ENCODE results near the gene RASA2. TPM values are rescaled to one million over a fixed set of nuclear protein-coding genes. Genes with fewer than 3 reads are reported as not detected.

RASA2 gene
- total RNA-seq, 4 donors from 2014 or later: 22.3 to 43.7 (median 33.6) TPM

DNA sequence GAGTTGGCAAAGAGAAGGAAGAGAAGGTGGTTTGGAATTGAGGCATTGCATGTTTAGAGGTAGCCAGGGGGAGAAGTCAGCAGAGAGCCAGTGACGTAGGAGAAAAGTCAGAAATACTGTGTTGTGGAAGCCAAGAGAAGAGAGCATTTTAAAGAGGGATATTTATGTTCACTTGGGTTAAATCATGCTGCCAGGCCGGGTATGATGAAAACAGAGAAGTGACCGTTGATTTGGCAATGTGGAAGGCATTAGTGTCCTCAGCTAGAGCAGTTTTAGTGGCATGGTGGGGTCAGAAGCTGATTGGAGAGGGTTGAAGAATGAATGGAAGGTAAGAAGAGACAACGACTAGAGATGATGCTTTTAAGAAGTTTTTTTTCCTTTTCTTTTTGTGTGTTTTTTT, 24.5 kb downstream of the RASA2 start:
- no peak for DNase-seq

DNA sequence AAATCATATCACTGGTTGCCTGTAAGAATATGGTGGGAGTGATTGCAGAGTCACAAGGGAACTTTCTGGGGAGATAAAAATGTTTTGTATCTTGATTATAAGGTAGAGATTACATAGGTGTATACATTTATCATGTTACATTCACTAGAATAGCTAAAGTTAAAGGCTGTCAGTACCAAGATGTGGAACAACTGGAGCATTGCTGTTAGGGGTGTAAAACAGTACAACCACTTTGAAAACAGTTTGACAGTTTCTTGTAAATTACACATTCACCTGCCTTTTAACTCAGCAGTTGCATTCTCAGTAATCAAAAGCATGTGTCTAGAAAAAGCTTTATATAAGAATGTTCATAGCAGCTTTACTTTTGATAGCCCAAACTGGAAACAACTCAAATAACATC, 27.6 kb downstream of the RASA2 start:
- H3K27ac ChIP-seq: no peak overlapping the region
- no peak for DNase-seq
- H3K4me3 ChIP-seq: no peak overlapping the region
- H3K36me3 ChIP-seq: peaks cover 0 to 24% (median 0%) of the 10 kb centered on the region in 3 donors
- H3K27me3 ChIP-seq: no peaks in the 10 kb centered on the region
- H3K9me3 ChIP-seq: no peaks in the 10 kb centered on the region
- H3K4me1 ChIP-seq: no peaks in the 10 kb centered on the region
- TF ChIP-seq POLR2A (IDR thresholded peaks at IDR 0.05): no peak
- TF ChIP-seq, protein P1, sequence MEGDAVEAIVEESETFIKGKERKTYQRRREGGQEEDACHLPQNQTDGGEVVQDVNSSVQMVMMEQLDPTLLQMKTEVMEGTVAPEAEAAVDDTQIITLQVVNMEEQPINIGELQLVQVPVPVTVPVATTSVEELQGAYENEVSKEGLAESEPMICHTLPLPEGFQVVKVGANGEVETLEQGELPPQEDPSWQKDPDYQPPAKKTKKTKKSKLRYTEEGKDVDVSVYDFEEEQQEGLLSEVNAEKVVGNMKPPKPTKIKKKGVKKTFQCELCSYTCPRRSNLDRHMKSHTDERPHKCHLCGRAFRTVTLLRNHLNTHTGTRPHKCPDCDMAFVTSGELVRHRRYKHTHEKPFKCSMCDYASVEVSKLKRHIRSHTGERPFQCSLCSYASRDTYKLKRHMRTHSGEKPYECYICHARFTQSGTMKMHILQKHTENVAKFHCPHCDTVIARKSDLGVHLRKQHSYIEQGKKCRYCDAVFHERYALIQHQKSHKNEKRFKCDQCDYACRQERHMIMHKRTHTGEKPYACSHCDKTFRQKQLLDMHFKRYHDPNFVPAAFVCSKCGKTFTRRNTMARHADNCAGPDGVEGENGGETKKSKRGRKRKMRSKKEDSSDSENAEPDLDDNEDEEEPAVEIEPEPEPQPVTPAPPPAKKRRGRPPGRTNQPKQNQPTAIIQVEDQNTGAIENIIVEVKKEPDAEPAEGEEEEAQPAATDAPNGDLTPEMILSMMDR (IDR thresholded peaks at IDR 0.05): no peak

More for the DNA sequence above, 24.5 kb downstream of the RASA2 start:
- Histone ChIP-seq H3K27ac (no peak overlapping the region), H3K9me3 (no peaks in the 10 kb centered on the region), H3K27me3 (no peaks in the 10 kb centered on the region), H3K4me3 (no peak overlapping the region), H3K36me3 (peaks cover 0 to 6% (median 0%) of the 10 kb centered on the region in 3 donors), H3K4me1 (no peaks in the 10 kb centered on the region)
- TF ChIP-seq, protein P1 (IDR thresholded peaks at IDR 0.05): no peak
- no peak for TF ChIP-seq POLR2A (IDR thresholded peaks at IDR 0.05)

DNA sequence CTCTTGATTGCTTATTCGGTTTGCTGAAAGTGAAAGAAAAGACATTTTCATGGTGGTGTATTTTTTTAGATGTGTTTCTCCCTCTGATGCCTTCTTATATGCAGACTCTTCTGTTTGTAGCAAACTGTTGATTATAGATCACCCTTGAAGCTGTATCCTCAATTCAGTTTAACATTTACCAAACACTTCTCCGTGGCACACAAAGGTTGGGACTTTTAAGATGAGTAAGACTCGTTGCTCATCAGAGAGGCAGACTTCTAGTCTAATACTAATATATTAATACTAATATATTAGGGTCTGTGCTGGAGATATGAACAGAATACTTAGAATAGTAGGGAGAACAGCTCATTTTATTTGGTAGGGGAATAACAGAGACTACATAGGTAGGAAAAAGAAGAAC, 32.8 kb downstream of the RASA2 start:
- Histone ChIP-seq H3K27me3 (no peaks in the 10 kb centered on the region), H3K4me1 (no peaks in the 10 kb centered on the region), H3K4me3 (no peak overlapping the region), H3K36me3 (peaks cover 0 to 32% (median 0%) of the 10 kb centered on the region in 3 donors), H3K27ac (no peak overlapping the region), H3K9me3 (no peaks in the 10 kb centered on the region)
- TF ChIP-seq, protein P1 (IDR thresholded peaks at IDR 0.05): no peak
- TF ChIP-seq POLR2A (IDR thresholded peaks at IDR 0.05): no peak
- DNase-seq: no peak

DNA sequence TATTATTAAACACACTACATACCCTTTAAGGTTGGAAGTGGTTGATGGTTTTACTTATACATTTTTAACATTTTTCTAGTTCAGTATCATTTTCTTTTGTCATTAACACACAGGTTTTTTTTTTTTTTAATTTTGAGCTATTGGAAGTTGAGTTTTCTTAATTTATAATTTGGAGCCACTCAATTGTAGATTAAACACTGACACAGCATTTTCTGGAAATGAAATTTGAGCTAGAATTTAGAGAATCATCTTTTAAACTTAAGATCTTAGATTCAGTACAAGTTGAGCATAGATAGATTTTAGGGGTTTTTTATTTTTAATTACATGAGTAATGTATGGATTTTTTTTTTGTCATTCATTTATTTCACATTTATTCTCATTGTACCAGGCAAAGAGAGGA, 35.0 kb downstream of the RASA2 start:
- TF ChIP-seq, protein P1 (IDR thresholded peaks at IDR 0.05): no peak
- no peak for TF ChIP-seq POLR2A (IDR thresholded peaks at IDR 0.05)
- Histone ChIP-seq H3K4me1 (no peaks in the 10 kb centered on the region), H3K4me3 (no peak overlapping the region), H3K36me3 (peaks cover 0 to 26% (median 0%) of the 10 kb centered on the region in 3 donors), H3K27ac (no peak overlapping the region), H3K9me3 (no peaks in the 10 kb centered on the region), H3K27me3 (no peaks in the 10 kb centered on the region)
- no peak for DNase-seq

DNA sequence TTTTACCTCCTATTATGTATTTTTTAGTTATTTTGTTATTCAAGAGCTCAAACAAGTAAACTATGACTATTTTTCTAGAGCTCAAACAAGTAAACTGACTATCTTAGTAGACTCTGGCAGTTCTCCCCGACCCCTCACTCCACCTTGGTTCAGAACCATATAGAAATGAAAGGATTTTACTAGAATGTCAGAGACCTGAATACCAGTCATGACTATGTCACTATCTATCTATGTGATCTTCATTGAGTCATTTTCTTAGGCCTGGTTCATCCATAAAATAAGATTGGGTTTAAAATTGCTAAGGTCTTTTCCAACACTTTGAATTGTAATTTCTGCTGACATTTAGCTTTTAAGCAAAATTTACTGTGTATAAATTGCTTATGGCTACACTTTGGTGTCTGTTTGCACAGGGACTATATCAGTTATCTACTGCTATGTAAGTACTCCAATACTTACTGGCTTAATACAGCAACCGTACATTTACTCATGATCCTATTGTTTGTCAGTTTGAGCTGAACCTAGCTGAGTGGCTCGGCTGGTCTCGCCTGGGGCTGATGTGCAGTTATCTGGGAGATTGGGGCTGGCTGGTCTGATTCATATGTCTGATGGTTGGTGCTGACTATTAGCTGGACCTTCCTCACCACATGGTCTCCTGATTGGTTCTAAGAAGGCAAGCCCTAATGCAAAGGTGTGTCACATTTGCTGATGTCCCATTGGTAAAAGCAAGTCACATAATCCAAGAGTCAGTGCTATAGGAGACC, 37.0 kb downstream of the RASA2 start:
- no peak for TF ChIP-seq POLR2A (IDR thresholded peaks at IDR 0.05)
- TF ChIP-seq, protein P1 (IDR thresholded peaks at IDR 0.05): no peak
- Histone ChIP-seq H3K9me3 (no peaks in the 10 kb centered on the region), H3K27me3 (no peaks in the 10 kb centered on the region), H3K4me3 (no peak overlapping the region), H3K4me1 (no peaks in the 10 kb centered on the region), H3K36me3 (peaks cover 0 to 13% (median 0%) of the 10 kb centered on the region in 3 donors), H3K27ac (no peak overlapping the region)
- no peak for DNase-seq
